Activated CD4-positive, alpha-beta T cell treated with anti-CD3 and anti-CD28 coated beads, Interleukin-2, amount 10 ng/mL, durations not matched to agents 24 days and 14 days (primary cell): ENCODE data around the gene FAIM. TPM values are rescaled to one million over a fixed set of nuclear protein-coding genes. Genes with fewer than 3 reads are reported as not detected.
"Not testable (repeated sequence)": the region's sequence is repeated elsewhere in the genome, so short reads cannot be mapped to it uniquely, and the experiment has no call there.

Experiments
- DNase-seq: peaks from one replicate; pipeline ENCODE4 v3.0.0; 2022
- H3K27ac Mint-ChIP-seq: one replicate; pipeline ENCODE4 v1.8.0; 2022; ENCODE audit warnings: mild to moderate bottlenecking, mixed read lengths
- H3K27me3 Mint-ChIP-seq: one replicate; pipeline ENCODE4 v1.8.0; 2022; ENCODE audit warnings: mixed read lengths
- H3K36me3 Mint-ChIP-seq: one replicate; pipeline ENCODE4 v1.8.0; 2022; ENCODE audit warnings: low read depth, mild to moderate bottlenecking, mixed read lengths
- H3K4me1 Mint-ChIP-seq: one replicate; pipeline ENCODE4 v1.8.0; 2021; ENCODE audit warnings: mixed read lengths
- H3K4me3 Mint-ChIP-seq: one replicate; pipeline ENCODE4 v1.8.0; 2022; ENCODE audit warnings: mild to moderate bottlenecking, moderate library complexity, mixed read lengths
- H3K9me3 Mint-ChIP-seq: one replicate; pipeline ENCODE4 v1.8.0; 2021; ENCODE audit warnings: mixed read lengths
- intact Hi-C: fragments of 100-400 bp; cut with micrococcal nuclease; formaldehyde crosslinking; loops from one replicate; pipeline ENCODE4 v1.15.1; 2023
- total RNA-seq: library from RNA; stranded (reverse); gene quantifications from 2 replicates; pipeline ENCODE4 v1.2.3, GENCODE V29; 2022

The FAIM gene
- total RNA-seq, 1 donor from 2014 or later = 2.4 TPM

GRCh38 chr3:138675393-138675792, 66.8 kb downstream of the FAIM start:
- no peak overlapping the region for H3K4me3 Mint-ChIP-seq
- no peak overlapping the region for H3K27ac Mint-ChIP-seq
- H3K36me3 Mint-ChIP-seq = peaks cover 36% of the 10 kb centered on the region
- intact Hi-C loops = no loop called here
- DNase-seq = no peak
- H3K27me3 Mint-ChIP-seq = no peaks in the 10 kb centered on the region
- peaks cover 8% of the 10 kb centered on the region for H3K9me3 Mint-ChIP-seq
- no peaks in the 10 kb centered on the region for H3K4me1 Mint-ChIP-seq

DNA sequence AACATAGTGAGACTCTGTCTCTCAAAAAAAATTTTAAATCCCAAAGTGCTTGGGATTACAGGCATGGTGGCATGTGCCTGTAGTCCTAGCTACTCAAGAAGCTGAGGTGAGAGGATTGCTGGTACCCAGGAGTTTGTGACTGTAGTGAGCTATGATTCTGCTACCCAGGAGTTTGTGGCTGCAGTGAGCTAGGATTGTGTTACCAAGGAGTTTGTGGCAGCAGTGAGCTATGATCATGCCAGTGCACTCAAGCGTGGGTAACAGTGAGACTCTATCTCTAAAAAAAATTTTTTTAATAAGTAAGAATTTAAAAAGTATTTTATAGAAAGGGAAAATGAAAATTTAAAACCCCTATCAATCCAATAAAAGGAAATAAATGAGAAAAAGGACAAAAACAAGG, 69.5 kb downstream of the FAIM start:
- Mint-ChIP-seq H3K36me3 (peaks cover 33% of the 10 kb centered on the region), H3K27ac (no peak overlapping the region), H3K27me3 (no peaks in the 10 kb centered on the region), H3K9me3 (peaks cover 8% of the 10 kb centered on the region), H3K4me3 (no peak overlapping the region), H3K4me1 (no peaks in the 10 kb centered on the region)
- DNase-seq = no peak
- intact Hi-C loops = no loop called here

GRCh38 chr3:138678874-138679392, 70.4 kb downstream of the FAIM start:
- H3K36me3 Mint-ChIP-seq = peaks cover 27% of the 10 kb centered on the region
- intact Hi-C loops = no loop called here
- H3K4me3 Mint-ChIP-seq = no peak overlapping the region

DNA sequence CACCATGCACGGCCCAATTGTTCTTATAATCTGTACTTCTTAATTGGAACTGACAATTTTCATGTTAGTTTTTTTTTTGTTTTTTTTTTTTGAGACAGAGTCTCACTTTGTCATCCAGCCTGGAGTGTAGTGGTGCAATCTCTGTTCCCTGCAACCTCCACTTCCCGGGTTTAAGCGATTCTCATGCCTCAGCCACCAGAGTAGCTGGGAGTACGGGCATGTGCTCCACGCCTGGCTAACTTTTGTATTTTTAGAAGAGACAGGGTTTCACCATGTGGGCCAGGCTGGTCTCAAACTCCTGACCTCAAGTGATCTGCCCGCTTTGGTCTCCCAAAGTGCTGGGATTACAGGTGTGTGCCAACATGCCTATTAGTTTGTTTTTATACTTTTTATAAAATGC, 72.4 kb downstream of the FAIM start:
- intact Hi-C loops, H3K4me1 Mint-ChIP-seq, H3K9me3 Mint-ChIP-seq, H3K27me3 Mint-ChIP-seq, DNase-seq, H3K27ac Mint-ChIP-seq, H3K4me3 Mint-ChIP-seq: not testable (repeated sequence)
- peaks cover 10% of the 10 kb centered on the region for H3K36me3 Mint-ChIP-seq

More at GRCh38 chr3:138678874-138679392, 70.4 kb downstream of the FAIM start:
- Mint-ChIP-seq H3K9me3 (peaks cover 4% of the 10 kb centered on the region), H3K27ac (no peak overlapping the region), H3K27me3 (no peaks in the 10 kb centered on the region), H3K4me1 (no peaks in the 10 kb centered on the region)
- DNase-seq = no peak

- Mint-ChIP-seq H3K4me1 (peaks cover under 1% of the 10 kb centered on the region), H3K9me3 (no peaks in the 10 kb centered on the region), H3K4me3 (no peak overlapping the region), H3K27ac (no peak overlapping the region), H3K27me3 (no peaks in the 10 kb centered on the region), H3K36me3 (peaks cover 6% of the 10 kb centered on the region)
- no peak for DNase-seq
- intact Hi-C loops = no loop called here
Measured at GRCh38 chr3:138681463-138682220, 73.1 kb downstream of the FAIM start.

- DNase-seq = no peak
- H3K27ac Mint-ChIP-seq = no peak overlapping the region
- H3K36me3 Mint-ChIP-seq = peaks cover 7% of the 10 kb centered on the region
- intact Hi-C loops = no loop called here
- no peaks in the 10 kb centered on the region for H3K9me3 Mint-ChIP-seq
- no peak overlapping the region for H3K4me3 Mint-ChIP-seq
- H3K27me3 Mint-ChIP-seq = no peaks in the 10 kb centered on the region
- H3K4me1 Mint-ChIP-seq = peaks cover 7% of the 10 kb centered on the region
Measured at GRCh38 chr3:138682648-138683047, 74.1 kb downstream of the FAIM start.

Other genes with a start within 250 kb of the FAIM start
- gene ESYT3, start 174.2 kb upstream of the FAIM start, total RNA-seq = 0.17 and 0.23 TPM in 2 replicates
- 3.7 and 4.8 TPM in 2 replicates for gene CEP70, start 14.5 kb upstream of the FAIM start, total RNA-seq
- 17.6 and 18.1 TPM in 2 replicates for gene PIK3CB, start 226.2 kb downstream of the FAIM start, total RNA-seq